Measurements from ENCODE around the gene SPEN.

DNA sequence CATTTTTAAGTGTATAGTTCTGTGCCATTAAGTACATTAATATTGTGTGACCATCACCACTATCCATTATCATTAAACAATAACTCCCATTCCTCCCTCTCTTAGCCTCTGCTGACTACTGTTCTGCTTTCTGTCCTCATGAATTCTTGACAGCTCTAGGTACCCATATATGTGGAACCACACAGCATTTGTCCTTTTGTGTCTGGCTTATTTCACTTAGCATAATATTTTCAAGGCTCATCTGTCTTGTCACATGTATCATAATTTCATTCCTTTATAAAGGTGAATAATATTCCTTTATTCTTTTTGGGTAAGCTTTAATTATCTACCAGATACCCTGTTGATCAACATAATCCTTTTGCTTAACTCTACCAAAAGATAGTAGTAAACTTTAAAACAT is 47.7 kb downstream of the SPEN start:
- TF ChIP-seq, protein P1, sequence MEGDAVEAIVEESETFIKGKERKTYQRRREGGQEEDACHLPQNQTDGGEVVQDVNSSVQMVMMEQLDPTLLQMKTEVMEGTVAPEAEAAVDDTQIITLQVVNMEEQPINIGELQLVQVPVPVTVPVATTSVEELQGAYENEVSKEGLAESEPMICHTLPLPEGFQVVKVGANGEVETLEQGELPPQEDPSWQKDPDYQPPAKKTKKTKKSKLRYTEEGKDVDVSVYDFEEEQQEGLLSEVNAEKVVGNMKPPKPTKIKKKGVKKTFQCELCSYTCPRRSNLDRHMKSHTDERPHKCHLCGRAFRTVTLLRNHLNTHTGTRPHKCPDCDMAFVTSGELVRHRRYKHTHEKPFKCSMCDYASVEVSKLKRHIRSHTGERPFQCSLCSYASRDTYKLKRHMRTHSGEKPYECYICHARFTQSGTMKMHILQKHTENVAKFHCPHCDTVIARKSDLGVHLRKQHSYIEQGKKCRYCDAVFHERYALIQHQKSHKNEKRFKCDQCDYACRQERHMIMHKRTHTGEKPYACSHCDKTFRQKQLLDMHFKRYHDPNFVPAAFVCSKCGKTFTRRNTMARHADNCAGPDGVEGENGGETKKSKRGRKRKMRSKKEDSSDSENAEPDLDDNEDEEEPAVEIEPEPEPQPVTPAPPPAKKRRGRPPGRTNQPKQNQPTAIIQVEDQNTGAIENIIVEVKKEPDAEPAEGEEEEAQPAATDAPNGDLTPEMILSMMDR (IDR thresholded peaks at IDR 0.05), result no peak
- TF ChIP-seq POLR2A (IDR thresholded peaks at IDR 0.05), result no peak
